ENCODE results near the gene BSND.

DNA sequence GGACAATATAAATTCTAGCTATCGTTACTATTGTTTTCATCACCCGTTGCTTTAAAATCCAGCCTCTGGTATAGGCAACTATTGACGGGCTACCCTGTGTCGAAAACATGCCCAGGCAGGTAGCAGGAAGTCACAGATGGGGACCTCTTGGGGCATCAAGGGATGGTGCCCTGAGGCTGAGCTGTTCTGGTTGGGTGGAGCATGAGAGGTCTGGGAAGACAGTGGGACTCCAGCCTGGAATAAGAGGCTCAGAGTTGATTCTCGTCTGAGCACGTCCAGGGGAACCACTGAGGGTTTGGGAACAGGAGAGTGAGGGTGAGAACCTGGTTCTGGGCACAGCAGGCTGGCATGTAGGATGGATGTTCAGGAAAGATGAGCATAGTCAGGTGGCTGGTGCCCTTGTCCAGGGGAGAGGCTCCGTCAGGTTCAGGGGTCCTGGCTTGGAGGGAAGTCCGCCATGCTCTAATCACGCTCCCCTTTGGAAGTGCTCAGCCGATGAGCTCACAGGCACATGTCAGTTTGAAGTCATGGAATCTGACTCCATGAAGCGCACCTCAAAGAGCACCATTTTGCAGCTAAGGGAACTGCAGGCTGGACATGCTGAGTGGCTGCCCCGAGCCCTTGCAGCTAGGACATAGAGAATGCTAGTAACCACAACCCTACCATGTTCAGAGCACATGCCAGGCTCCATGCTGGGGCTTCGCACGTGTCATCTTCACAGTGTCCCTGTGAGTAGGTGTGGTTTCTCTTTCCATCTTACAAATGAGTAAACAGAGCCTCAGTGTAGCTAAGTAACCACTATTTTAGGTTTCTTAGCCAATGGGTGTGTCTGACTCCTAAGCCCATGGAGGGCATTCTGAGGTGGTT, 61.6 kb downstream of the BSND start:
- TF ChIP-seq, protein P1, sequence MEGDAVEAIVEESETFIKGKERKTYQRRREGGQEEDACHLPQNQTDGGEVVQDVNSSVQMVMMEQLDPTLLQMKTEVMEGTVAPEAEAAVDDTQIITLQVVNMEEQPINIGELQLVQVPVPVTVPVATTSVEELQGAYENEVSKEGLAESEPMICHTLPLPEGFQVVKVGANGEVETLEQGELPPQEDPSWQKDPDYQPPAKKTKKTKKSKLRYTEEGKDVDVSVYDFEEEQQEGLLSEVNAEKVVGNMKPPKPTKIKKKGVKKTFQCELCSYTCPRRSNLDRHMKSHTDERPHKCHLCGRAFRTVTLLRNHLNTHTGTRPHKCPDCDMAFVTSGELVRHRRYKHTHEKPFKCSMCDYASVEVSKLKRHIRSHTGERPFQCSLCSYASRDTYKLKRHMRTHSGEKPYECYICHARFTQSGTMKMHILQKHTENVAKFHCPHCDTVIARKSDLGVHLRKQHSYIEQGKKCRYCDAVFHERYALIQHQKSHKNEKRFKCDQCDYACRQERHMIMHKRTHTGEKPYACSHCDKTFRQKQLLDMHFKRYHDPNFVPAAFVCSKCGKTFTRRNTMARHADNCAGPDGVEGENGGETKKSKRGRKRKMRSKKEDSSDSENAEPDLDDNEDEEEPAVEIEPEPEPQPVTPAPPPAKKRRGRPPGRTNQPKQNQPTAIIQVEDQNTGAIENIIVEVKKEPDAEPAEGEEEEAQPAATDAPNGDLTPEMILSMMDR (IDR thresholded peaks at IDR 0.05) = no peak
- TF ChIP-seq POLR2A (IDR thresholded peaks at IDR 0.05) = no peak

Measured in esophagus squamous epithelium (tissue), 4 donors.